NB4 (cell line): ENCODE data around the gene SYS1.
A peak's percentile ranks its signal among the peaks of the same experiment; 100 is the strongest.

Source experiments
- POLR2A ChIP-seq: IDR thresholded peaks from 2 replicates; pipeline ENCODE4 v1.6.1; 2011; ENCODE audit warnings: mild to moderate bottlenecking; ENCODE audit not compliant: insufficient read length; ENCODE audit errors: extremely low read depth
- TF ChIP-seq, protein P1 (sequence below): IDR thresholded peaks from one replicate; pipeline ENCODE4 v1.5.1; 2012; ENCODE audit warnings: low read depth, low read length

- TF ChIP-seq, protein P1, sequence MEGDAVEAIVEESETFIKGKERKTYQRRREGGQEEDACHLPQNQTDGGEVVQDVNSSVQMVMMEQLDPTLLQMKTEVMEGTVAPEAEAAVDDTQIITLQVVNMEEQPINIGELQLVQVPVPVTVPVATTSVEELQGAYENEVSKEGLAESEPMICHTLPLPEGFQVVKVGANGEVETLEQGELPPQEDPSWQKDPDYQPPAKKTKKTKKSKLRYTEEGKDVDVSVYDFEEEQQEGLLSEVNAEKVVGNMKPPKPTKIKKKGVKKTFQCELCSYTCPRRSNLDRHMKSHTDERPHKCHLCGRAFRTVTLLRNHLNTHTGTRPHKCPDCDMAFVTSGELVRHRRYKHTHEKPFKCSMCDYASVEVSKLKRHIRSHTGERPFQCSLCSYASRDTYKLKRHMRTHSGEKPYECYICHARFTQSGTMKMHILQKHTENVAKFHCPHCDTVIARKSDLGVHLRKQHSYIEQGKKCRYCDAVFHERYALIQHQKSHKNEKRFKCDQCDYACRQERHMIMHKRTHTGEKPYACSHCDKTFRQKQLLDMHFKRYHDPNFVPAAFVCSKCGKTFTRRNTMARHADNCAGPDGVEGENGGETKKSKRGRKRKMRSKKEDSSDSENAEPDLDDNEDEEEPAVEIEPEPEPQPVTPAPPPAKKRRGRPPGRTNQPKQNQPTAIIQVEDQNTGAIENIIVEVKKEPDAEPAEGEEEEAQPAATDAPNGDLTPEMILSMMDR, result peak; percentile 24
- TF ChIP-seq POLR2A, result no peak
These were observed 29.8 kb downstream of the SYS1 start for GRCh38 chr20:45392733-45393132.
